Parathyroid adenoma (tissue), 2 donors: ENCODE measurements around the gene KRTAP21-2.
"Not testable (repeated sequence)": the region's sequence is repeated elsewhere in the genome, so short reads cannot be mapped to it uniquely, and the experiment has no call there.

Experiments
- H2AFZ ChIP-seq: fragments of 300-600 bp; sonication (generic); one replicate; pipeline ENCODE4 v1.7.0; 2017; ENCODE audit warnings: antibody characterized with exemption, mild to moderate bottlenecking
- H3K27ac ChIP-seq: fragments of 300-600 bp; sonication (generic); one replicate; pipeline ENCODE4 v1.7.0; 2017
- H3K27me3 ChIP-seq: fragments of 300-600 bp; sonication (generic); one replicate; pipeline ENCODE4 v1.7.0; 2017; ENCODE audit warnings: low read length; ENCODE audit not compliant: control insufficient read depth, insufficient read depth
- H3K36me3 ChIP-seq: fragments of 300-600 bp; sonication (generic); one replicate; pipeline ENCODE4 v1.7.0; 2017; ENCODE audit warnings: low read length; ENCODE audit not compliant: control insufficient read depth, insufficient read depth
- H3K4me1 ChIP-seq: fragments of 300-600 bp; sonication (generic); one replicate; pipeline ENCODE4 v1.7.0; 2017; ENCODE audit warnings: control low read depth
- H3K4me2 ChIP-seq: fragments of 300-600 bp; sonication (generic); one replicate; pipeline ENCODE4 v1.7.0; 2017; ENCODE audit warnings: low read length
- H3K4me3 ChIP-seq: fragments of 300-600 bp; sonication (generic); one replicate; pipeline ENCODE4 v1.7.0; 2017; ENCODE audit warnings: low read depth, low read length
- H3K79me2 ChIP-seq: fragments of 300-600 bp; sonication (generic); one replicate; pipeline ENCODE4 v1.7.0; 2017; ENCODE audit warnings: control low read depth
- H3K9ac ChIP-seq: fragments of 300-600 bp; sonication (generic); one replicate; pipeline ENCODE4 v1.7.0; 2017; ENCODE audit warnings: mild to moderate bottlenecking
- H3K9me3 ChIP-seq: fragments of 300-600 bp; sonication (generic); one replicate; pipeline ENCODE4 v1.7.0; 2017; ENCODE audit warnings: low read length; ENCODE audit not compliant: control insufficient read depth
- CTCF ChIP-seq: fragments of 300-600 bp; sonication (generic); IDR thresholded peaks from one replicate; pipeline ENCODE4 v1.7.0; 2017; ENCODE audit warnings: antibody characterized with exemption, mild to moderate bottlenecking
- donor health status: primary hyperparathyroidism.

Gene KRTAP21-2

DNA sequence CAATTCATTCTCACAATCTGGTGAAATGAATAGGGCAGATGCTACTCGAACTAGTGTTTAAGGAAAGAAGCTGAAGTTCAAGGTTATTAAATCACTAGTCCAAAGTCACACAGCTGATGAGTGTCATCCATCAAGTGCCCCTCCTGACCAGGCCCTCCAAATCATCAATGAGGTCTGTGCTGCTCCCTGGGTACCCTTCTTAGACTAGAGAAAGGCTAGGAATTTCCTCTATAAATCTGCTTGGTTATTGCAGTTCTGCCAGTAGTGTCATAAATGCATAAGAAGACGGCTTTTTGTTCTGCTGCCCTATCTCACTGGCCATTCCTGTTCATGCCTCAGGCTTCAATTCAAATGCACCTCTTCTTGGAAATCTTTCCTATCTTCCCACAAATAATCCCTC lies 13.7 kb upstream of the KRTAP21-2 start:
- Histone ChIP-seq H3K79me2 (no peaks in the 10 kb centered on the region), H3K9me3 (no peaks in the 10 kb centered on the region), H3K27me3 (no peaks in the 10 kb centered on the region), H3K9ac (no peak overlapping the region), H2AFZ (no peak overlapping the region), H3K4me3 (no peak overlapping the region), H3K4me2 (no peak overlapping the region), H3K27ac (no peak overlapping the region), H3K4me1 (no peaks in the 10 kb centered on the region), H3K36me3 (no peaks in the 10 kb centered on the region)
- no peak for TF ChIP-seq CTCF

- H3K27ac ChIP-seq: no peak overlapping the region
- no peak overlapping the region for H3K9ac ChIP-seq
- no peaks in the 10 kb centered on the region for H3K9me3 ChIP-seq
- H3K4me1 ChIP-seq: no peaks in the 10 kb centered on the region
- H3K4me3 ChIP-seq: no peak overlapping the region
- H3K79me2 ChIP-seq: no peaks in the 10 kb centered on the region
- no peak overlapping the region for H2AFZ ChIP-seq
- H3K4me2 ChIP-seq: no peak overlapping the region
- no peaks in the 10 kb centered on the region for H3K36me3 ChIP-seq
- TF ChIP-seq CTCF: no peak
- no peaks in the 10 kb centered on the region for H3K27me3 ChIP-seq
Observed at GRCh38 chr21:30758306-30758705, 11.2 kb upstream of the KRTAP21-2 start.

GRCh38 chr21:30755328-30755727 lies 8.3 kb upstream of the KRTAP21-2 start, which contains the start of gene KRTAP21-1:
TSS of gene KRTAP21-1 (minus strand) at chr21:30755428. CDS start at chr21:30755378, 50 bp downstream.
- H3K27ac ChIP-seq, H3K79me2 ChIP-seq, H3K4me3 ChIP-seq, H3K4me2 ChIP-seq, H3K27me3 ChIP-seq, H3K9me3 ChIP-seq, H3K36me3 ChIP-seq, H3K9ac ChIP-seq, H2AFZ ChIP-seq, H3K4me1 ChIP-seq: not testable (repeated sequence)

DNA sequence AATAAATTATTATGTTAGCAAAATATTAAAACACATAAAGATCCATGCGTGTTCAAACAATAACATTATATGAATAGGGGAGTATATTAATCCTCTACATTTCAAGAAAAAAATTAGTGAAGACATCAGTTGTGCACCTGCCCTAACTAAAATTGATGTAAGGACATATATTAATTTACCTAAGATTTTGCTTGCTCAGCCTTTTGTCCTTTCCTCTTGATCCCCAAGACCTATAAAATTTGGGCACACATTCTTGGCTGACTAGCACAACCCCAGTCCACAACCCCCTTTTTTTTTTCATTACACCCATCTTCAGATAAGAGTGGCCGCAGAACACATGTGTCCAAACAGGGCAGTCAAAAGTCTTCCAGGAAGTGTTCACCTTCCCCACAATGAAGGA lies 6.6 kb downstream of the KRTAP21-2 start:
- Histone ChIP-seq H3K9ac (no peak overlapping the region), H3K4me3 (no peak overlapping the region), H3K27ac (no peak overlapping the region), H3K79me2 (no peaks in the 10 kb centered on the region), H3K4me1 (no peaks in the 10 kb centered on the region), H3K4me2 (no peak overlapping the region), H2AFZ (no peak overlapping the region), H3K9me3 (no peaks in the 10 kb centered on the region), H3K36me3 (no peaks in the 10 kb centered on the region), H3K27me3 (no peaks in the 10 kb centered on the region)
- TF ChIP-seq CTCF: no peak

GRCh38 chr21:30733026-30733425 lies 14.0 kb downstream of the KRTAP21-2 start:
- no peak overlapping the region for H3K9ac ChIP-seq
- H3K27ac ChIP-seq: no peak overlapping the region
- no peaks in the 10 kb centered on the region for H3K27me3 ChIP-seq
- no peak overlapping the region for H3K4me3 ChIP-seq
- no peak for TF ChIP-seq CTCF
- H3K4me1 ChIP-seq: no peaks in the 10 kb centered on the region
- H3K9me3 ChIP-seq: no peaks in the 10 kb centered on the region
- H3K4me2 ChIP-seq: no peak overlapping the region
- no peaks in the 10 kb centered on the region for H3K79me2 ChIP-seq
- no peak overlapping the region for H2AFZ ChIP-seq
- H3K36me3 ChIP-seq: no peaks in the 10 kb centered on the region
